Measurements from ENCODE around the gene EMP3. TPM values are rescaled to one million over a fixed set of nuclear protein-coding genes. Genes with fewer than 3 reads are reported as not detected.
A peak's percentile ranks its signal among the peaks of the same experiment; 100 is the strongest.

The EMP3 gene
- total and polyA plus RNA-seq, 2 of the 13 experiments (the other 11 are each of a cell fraction or from before 2014, with no cell fraction given), result 2.2 to 7.8 TPM

- TF ChIP-seq ZNF574 (CRISPR knock-in tag; IDR thresholded peaks at IDR 0.05) (no peak), XRCC5 (optimal IDR thresholded peaks at IDR 0.05; ENCODE audit: low read length) (no peak), KAT7 (CRISPR knock-in tag; IDR thresholded peaks at IDR 0.05; ENCODE audit: borderline replicate concordance) (no peak), POGZ (CRISPR knock-in tag; IDR thresholded peaks at IDR 0.05) (no peak), HIVEP1 (CRISPR knock-in tag; IDR thresholded peaks at IDR 0.05) (no peak), ZNF263 (CRISPR knock-in tag; IDR thresholded peaks at IDR 0.05) (no peak), MED8 (CRISPR knock-in tag; IDR thresholded peaks at IDR 0.05; ENCODE audit: insufficient replicate concordance) (no peak), ZNF724P (CRISPR knock-in tag; IDR thresholded peaks at IDR 0.05; ENCODE audit: borderline replicate concordance) (no peak), ZBTB34 (CRISPR knock-in tag; IDR thresholded peaks at IDR 0.05) (no peak), EEA1 (CRISPR knock-in tag; IDR thresholded peaks at IDR 0.05; ENCODE audit: borderline replicate concordance) (no peak), ZNF451 (CRISPR knock-in tag; IDR thresholded peaks at IDR 0.05) (no peak), ZNF232 (CRISPR knock-in tag; IDR thresholded peaks at IDR 0.05; ENCODE audit: borderline replicate concordance) (no peak; the same call in 1 of the 2 replicates), ZBTB3 (CRISPR knock-in tag; IDR thresholded peaks at IDR 0.05; ENCODE audit: borderline replicate concordance, low read depth) (no peak), NFIB (CRISPR knock-in tag; IDR thresholded peaks at IDR 0.05; ENCODE audit: borderline replicate concordance) (no peak), HNRNPUL1 (IDR thresholded peaks at IDR 0.05; ENCODE audit: low read depth, low read length) (no peak), ZXDC (CRISPR knock-in tag; IDR thresholded peaks at IDR 0.05) (no peak), BHLHE40 (IDR thresholded peaks at IDR 0.05; ENCODE audit: low read length) (no peak), SRY (CRISPR knock-in tag; IDR thresholded peaks at IDR 0.05) (no peak), ZKSCAN5 (CRISPR knock-in tag; IDR thresholded peaks at IDR 0.05) (no peak), ZNF792 (CRISPR knock-in tag; IDR thresholded peaks at IDR 0.05) (0 out of 2 replicates have a peak, but pooled peaks have one; percentile 18), TFDP2 (CRISPR knock-in tag; IDR thresholded peaks at IDR 0.05) (no peak), ZNF24 (IDR thresholded peaks at IDR 0.05) (no peak), ZFX (CRISPR knock-in tag; IDR thresholded peaks at IDR 0.05; ENCODE audit: low read depth) (peak; percentile 56)
Measured at GRCh38 chr19:48332662-48333466, 7.5 kb downstream of the EMP3 start (continued).
